GM12878 (cell line): ENCODE data around the gene DLK1.

Experiments
- EZH2 ChIP-seq: IDR thresholded peaks from 2 replicates; pipeline ENCODE4 v1.6.1; 2012; ENCODE audit warnings: low read depth, mild to moderate bottlenecking, control low read depth, inconsistent platforms, low read length, borderline replicate concordance; ENCODE audit not compliant: control insufficient read depth
- GABPA ChIP-seq: IDR thresholded peaks from 2 replicates; pipeline ENCODE4 v1.6.1; 2014; ENCODE audit warnings: antibody characterized with exemption, low read depth, mild to moderate bottlenecking, inconsistent platforms
- SMC3 ChIP-seq: IDR thresholded peaks from 2 replicates; pipeline ENCODE4 v1.6.1; 2011; ENCODE audit warnings: low read length, improper control_type of control experiment, borderline replicate concordance
- TARDBP ChIP-seq: IDR thresholded peaks from 2 replicates; pipeline ENCODE4 v1.6.1; 2016; ENCODE audit warnings: borderline replicate concordance
- TF ChIP-seq, protein P1 (sequence below): IDR thresholded peaks from 2 replicates; pipeline ENCODE4 v1.6.1; 2012; ENCODE audit warnings: low read depth, low read length, improper control_type of control experiment
- TF ChIP-seq, protein P2 (sequence below), 3 experiments: IDR thresholded peaks in 2 of 3; conservative IDR thresholded peaks in 1 of 3; 2 replicates each; pipeline ENCODE4 v1.5.1; 2011; ENCODE audit warnings: low read depth in 3 of 3, low read length in 3 of 3, mild to moderate bottlenecking in 3 of 3, control low read depth in 2 of 3, moderate library complexity in 2 of 3, inconsistent platforms in 1 of 3, mixed read lengths in 1 of 3; ENCODE audit not compliant: control insufficient read depth in 2 of 3, insufficient read depth in 1 of 3; ENCODE audit errors: extremely low read depth in 1 of 3
- TF ChIP-seq, protein P3 (sequence below): IDR thresholded peaks from 2 replicates; pipeline ENCODE4 v1.6.1; 2012; ENCODE audit warnings: low read depth, low read length, improper control_type of control experiment

DNA sequence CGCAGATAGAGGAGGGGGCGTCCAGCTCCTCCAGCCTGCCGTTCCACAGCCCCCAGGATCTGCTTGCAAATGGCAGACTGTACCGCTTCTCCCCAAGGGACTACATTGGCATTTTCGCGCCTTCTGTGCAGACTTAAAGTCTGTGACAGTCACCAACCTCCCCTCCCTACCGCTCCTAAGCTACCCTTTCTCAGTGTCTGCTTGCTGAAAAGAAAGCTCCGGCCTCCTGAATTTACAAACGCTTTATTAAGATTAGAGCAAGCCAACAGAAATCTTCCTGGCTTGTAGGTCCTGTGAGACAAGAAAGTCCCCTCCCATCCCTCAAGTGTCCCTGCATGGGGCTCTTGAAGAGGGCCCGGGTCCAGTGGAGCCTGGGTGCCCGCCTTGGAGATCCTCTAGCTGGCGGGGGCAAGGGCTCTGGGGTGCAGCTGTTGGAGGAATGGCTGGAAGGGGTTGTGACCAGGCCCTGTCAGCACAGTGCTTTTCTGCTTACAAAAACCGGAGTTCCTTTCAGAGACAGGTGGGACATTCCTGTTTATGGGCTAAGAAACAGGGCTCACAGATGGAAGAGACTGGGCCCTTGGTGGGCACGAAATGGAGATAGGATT is 2.8 kb upstream of the DLK1 start:
- TF ChIP-seq TARDBP: no peak
- TF ChIP-seq EZH2: no peak
- TF ChIP-seq, protein P1, sequence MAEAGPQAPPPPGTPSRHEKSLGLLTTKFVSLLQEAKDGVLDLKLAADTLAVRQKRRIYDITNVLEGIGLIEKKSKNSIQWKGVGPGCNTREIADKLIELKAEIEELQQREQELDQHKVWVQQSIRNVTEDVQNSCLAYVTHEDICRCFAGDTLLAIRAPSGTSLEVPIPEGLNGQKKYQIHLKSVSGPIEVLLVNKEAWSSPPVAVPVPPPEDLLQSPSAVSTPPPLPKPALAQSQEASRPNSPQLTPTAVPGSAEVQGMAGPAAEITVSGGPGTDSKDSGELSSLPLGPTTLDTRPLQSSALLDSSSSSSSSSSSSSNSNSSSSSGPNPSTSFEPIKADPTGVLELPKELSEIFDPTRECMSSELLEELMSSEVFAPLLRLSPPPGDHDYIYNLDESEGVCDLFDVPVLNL: no peak
- TF ChIP-seq, protein P2, sequence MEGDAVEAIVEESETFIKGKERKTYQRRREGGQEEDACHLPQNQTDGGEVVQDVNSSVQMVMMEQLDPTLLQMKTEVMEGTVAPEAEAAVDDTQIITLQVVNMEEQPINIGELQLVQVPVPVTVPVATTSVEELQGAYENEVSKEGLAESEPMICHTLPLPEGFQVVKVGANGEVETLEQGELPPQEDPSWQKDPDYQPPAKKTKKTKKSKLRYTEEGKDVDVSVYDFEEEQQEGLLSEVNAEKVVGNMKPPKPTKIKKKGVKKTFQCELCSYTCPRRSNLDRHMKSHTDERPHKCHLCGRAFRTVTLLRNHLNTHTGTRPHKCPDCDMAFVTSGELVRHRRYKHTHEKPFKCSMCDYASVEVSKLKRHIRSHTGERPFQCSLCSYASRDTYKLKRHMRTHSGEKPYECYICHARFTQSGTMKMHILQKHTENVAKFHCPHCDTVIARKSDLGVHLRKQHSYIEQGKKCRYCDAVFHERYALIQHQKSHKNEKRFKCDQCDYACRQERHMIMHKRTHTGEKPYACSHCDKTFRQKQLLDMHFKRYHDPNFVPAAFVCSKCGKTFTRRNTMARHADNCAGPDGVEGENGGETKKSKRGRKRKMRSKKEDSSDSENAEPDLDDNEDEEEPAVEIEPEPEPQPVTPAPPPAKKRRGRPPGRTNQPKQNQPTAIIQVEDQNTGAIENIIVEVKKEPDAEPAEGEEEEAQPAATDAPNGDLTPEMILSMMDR (IDR thresholded peaks at IDR 0.05 in 2 of 3, conservative IDR thresholded peaks at IDR 0.05 in 1 of 3; ENCODE audit: control insufficient read depth in 2 of 3, extremely low read depth in 1 of 3, insufficient read depth in 1 of 3, low read depth in 3 of 3, low read length in 3 of 3): no peak
- TF ChIP-seq SMC3: no peak
- TF ChIP-seq, protein P3, sequence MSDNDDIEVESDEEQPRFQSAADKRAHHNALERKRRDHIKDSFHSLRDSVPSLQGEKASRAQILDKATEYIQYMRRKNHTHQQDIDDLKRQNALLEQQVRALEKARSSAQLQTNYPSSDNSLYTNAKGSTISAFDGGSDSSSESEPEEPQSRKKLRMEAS: no peak
- no peak for TF ChIP-seq GABPA
